Erythroblast (primary cell): ENCODE measurements around the gene KRTAP4-16.
"Not testable (repeated sequence)": the region's sequence is repeated elsewhere in the genome, so short reads cannot be mapped to it uniquely, and the experiment has no call there.

Experiments
- GATA1 ChIP-seq: IDR thresholded peaks from 2 replicates; pipeline ENCODE4 v1.6.1; 2011; ENCODE audit warnings: low read depth, mild to moderate bottlenecking, control low read depth, low read length, moderate library complexity
- POLR2A ChIP-seq: IDR thresholded peaks from 2 replicates; pipeline ENCODE4 v1.6.1; 2011; ENCODE audit warnings: mild to moderate bottlenecking, low read length

DNA sequence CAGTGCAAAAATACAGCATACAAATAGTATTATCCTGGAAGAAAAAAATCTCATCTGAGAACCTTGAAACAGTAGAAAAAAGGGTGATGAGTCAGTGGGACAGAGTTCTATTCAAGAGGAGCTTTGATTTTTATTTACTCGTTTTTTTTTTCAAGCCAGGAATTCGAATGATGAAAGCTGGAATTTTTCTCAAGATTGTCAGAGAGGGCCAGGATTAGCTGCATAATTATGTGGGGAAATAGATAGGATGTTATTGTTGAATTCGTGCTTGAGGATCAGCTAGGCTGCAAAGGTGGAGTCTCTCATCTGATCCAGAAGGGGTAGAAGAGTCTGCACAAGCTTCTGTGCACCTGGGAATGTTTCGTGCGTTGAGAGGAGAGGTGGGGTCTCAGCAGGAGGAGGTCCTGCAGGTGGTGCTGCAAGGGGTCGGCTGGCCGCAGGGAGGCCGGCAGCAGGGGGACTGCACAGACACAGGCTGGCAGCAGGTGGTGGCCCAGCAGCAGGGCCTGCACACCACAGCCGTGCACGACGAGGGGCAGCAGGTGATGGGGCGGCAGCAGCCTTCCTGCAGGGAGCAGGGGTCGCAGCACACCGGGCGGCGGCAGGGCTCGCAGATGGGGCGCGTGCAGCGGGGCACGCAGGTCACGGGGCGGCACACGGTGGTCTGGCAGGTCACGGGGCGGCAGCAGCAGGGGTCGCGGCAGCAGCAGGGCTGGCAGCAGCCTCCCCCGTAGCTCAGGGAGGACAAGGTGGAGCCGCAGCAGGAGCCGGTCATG, 42.5 kb downstream of the KRTAP4-16 start:
- TF ChIP-seq POLR2A, GATA1: not testable (repeated sequence)
